NB4 (cell line): ENCODE measurements around the gene NAALADL2.

Experiments
- CTCF ChIP-seq: IDR thresholded peaks from one replicate; pipeline ENCODE4 v1.5.1; 2012; ENCODE audit warnings: low read depth, low read length
- POLR2A ChIP-seq: IDR thresholded peaks from 2 replicates; pipeline ENCODE4 v1.6.1; 2011; ENCODE audit warnings: mild to moderate bottlenecking; ENCODE audit not compliant: insufficient read length; ENCODE audit errors: extremely low read depth

- TF ChIP-seq CTCF (no peak), POLR2A (no peak)
These were observed 539.5 kb downstream of the NAALADL2 start for GRCh38 chr3:175398676-175399075.
